Heart left ventricle (tissue), 13 donors: ENCODE measurements around the gene IRAK2.

ENCODE experiments used
- POLR2A ChIP-seq, 2 donors: fragments of 450-650 bp; IDR thresholded peaks; one replicate each; pipeline ENCODE4 v1.6.1; 2017; ENCODE audit warnings: antibody characterized with exemption in 2 of 2, mild to moderate bottlenecking in 2 of 2, moderate library complexity in 2 of 2
- TF ChIP-seq, protein P1 (sequence below), 12 donors: fragments of 200-600 bp; sonication (generic) in 4 of 12; IDR thresholded peaks; one replicate each; pipeline versions ENCODE4 v1.5.0 to v1.8.0; 2018 to 2022; ENCODE audit warnings: antibody characterized with exemption in 12 of 12, mild to moderate bottlenecking in 5 of 12
- donor health status: ischemic (EF 13 %, LVEDD 7.1; RV severe dilation, severe dysfunction).
- donor health status: DM: no; HTN: yes; CAD: no.
- donor health status: DM: no; HTN: no; CAD: no.
- donor health status: ischemic (EF 25% LVEDD 6.9; RV normal size, moderate dysfunction).
- donor health status: ischemic (EF 25% LVEDD 5.7; RV mildly dilated, moderate dysfunction).
- donor health status: ischemic (EF 35%, LVEDD 5.7; RV mildly dilated, moderate dysfunction).
- donor health status: nonischemic (EF 11% LVEDD 7.7; RV severe dilation, severe dysfunction).
- donor health status: DM: yes; HTN: yes; CAD: no.
- donor health status: PGD.
- donor health status: ischemic (EF 29% LVEDD 5.4; RV normal size, mild dysfunction).
- donor health status: nonischemic (EF 23%, LVEDD 6.1; RV moderate dilation, normal function).

DNA sequence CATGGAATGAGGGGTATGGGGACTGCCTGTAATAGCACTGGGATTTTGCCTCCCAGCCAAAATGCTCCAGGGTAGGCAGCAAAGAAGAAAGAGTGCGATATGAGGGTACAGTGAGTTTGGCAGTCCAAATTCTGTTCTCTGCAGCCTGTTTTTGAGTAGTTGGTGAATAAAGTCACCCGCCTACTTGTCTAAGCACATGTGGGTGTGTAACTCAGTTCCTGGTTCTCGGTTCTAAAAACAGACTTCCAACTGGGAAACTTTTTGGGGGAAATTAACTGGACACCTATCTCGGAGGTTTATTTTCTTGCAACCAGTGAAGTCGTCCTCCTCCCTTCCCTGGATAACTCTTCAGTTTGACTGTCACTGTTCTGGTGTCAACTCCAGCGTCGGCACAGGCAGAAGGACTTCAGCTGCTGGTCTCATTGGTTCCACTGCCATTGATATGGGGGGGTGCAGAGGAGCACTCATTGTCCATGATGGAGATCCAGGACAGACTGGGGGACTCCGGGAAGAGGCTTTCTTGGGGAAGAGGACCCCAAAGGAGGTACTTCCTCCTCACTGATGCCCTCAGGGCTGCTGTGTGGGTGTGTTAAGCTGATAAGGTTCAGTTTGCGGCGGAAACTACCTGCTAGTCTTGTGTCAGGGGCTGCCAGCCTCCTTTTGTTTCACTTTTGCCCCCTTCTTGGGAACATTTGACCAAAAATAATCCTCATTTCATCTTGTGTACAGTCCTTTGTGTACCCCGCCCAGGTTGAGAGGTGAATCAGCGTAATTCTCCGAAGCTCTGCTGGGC, 114.9 kb downstream of the IRAK2 start:
- TF ChIP-seq, protein P1, sequence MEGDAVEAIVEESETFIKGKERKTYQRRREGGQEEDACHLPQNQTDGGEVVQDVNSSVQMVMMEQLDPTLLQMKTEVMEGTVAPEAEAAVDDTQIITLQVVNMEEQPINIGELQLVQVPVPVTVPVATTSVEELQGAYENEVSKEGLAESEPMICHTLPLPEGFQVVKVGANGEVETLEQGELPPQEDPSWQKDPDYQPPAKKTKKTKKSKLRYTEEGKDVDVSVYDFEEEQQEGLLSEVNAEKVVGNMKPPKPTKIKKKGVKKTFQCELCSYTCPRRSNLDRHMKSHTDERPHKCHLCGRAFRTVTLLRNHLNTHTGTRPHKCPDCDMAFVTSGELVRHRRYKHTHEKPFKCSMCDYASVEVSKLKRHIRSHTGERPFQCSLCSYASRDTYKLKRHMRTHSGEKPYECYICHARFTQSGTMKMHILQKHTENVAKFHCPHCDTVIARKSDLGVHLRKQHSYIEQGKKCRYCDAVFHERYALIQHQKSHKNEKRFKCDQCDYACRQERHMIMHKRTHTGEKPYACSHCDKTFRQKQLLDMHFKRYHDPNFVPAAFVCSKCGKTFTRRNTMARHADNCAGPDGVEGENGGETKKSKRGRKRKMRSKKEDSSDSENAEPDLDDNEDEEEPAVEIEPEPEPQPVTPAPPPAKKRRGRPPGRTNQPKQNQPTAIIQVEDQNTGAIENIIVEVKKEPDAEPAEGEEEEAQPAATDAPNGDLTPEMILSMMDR (IDR thresholded peaks at IDR 0.05), result no peak
- TF ChIP-seq POLR2A (IDR thresholded peaks at IDR 0.05), result no peak
